Hindlimb muscle (tissue), 1 donor: Measurements from ENCODE around the gene LPO. TPM values are rescaled to one million over a fixed set of nuclear protein-coding genes. Genes with fewer than 3 reads are reported as not detected.

ENCODE experiments used
- DNase-seq: peaks from one replicate; pipeline ENCODE4 v3.0.0-alpha.2; 2013
- polyA plus RNA-seq: library from polyadenylated mRNA; unstranded; fragments of 120-200 nt; gene quantifications from one replicate; pipeline ENCODE4 v1.2.1, GENCODE V29; 2013; ENCODE audit not compliant: insufficient read length

The LPO gene
- polyA plus RNA-seq, 1 donor: 0.22 TPM

- DNase-seq: no peak
Observed at GRCh38 chr17:58229881-58230280, 8.5 kb upstream of the LPO start.

DNA sequence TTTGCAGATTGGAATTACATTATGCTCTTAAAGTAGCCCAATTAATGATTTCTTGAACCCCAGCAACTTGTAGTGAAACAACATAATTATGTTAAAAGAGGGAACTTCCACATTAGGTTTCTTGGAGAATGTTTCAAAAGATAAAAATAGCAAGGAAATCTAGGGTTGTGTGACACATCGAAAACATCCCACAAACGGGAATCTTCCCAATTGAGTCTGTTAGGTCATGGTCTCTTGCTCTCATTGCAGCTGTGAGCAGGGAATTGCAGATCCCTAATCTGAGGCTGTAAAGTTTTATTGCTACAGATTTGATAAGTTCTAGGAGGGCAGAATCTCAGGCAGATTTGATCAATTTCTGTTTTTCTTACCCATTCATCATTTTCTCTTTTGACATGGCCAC lies 6.7 kb upstream of the LPO start:
- DNase-seq: no peak

DNA sequence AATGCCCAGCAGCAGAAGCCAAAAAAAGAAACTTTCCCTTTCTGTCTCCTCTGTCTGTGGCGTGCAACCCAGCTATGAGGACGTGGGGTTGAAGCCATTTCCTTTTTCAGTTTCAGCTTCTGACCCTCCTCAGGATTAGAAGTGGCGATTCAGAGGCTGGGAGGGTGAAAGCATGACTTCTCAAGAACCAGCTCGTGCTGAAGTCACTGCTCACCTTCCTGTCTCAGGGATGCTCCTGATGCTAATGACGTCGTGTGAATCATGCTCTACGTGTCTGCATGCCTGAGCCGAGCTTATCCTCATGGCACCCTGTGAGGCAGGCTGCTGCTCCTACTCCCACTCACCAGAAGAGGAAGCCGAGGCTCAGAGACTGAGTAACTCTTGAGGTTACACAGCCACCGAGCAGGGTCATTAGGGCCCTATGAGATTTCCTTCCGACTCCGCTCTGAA lies 5.7 kb upstream of the LPO start:
- DNase-seq: no peak

DNA sequence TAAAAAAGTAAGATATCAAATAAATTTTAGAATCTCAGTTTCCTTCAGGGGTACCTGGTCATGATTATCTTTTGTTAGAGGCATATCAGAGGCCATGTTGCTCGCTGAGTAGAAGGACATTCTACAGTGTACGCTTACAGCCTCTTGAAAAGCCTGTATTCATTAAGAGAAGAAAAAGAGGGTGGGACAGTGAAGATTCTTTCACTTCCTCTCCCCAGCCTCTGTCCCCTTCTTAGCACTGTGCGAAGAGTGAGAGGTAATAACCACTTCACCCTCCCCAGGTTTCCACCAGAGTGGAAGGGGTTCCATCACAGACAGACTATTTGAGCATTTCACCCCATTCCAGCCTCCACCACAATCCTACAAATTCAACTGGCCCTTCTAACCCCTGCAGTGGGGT lies 4.8 kb upstream of the LPO start:
- no peak for DNase-seq

- DNase-seq: no peak
Observed at GRCh38 chr17:58234512-58234911, 3.9 kb upstream of the LPO start.

GRCh38 chr17:58235821-58236220 lies 2.6 kb upstream of the LPO start:
- no peak for DNase-seq

DNA sequence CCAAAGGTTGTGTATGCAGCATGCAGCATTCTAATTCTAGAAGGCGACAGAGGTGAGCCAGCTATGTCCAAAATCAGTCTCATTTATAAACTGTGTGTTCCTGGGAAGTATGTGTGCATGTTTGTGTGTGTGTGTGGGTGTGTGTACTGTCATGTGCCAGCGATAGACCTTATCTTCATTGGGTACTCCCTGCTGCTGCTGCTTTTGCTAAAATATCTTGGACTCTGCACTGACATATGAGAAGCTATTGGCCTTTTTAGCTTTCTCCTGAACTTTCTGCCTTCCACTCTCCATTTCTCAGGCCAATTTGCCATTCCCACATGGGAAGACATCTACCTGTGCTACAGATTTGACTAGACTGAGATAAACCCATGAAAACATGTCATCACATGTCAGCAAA lies 2.0 kb upstream of the LPO start:
- no peak for DNase-seq

- DNase-seq: no peak
Observed at GRCh38 chr17:58239987-58240386, 1.6 kb downstream of the LPO start.

- DNase-seq: no peak
Observed at GRCh38 chr17:58242171-58242784, 3.9 kb downstream of the LPO start.

- DNase-seq: no peak
Observed at GRCh38 chr17:58244963-58245362, 6.6 kb downstream of the LPO start.

GRCh38 chr17:58245428-58246103 lies 7.2 kb downstream of the LPO start:
- DNase-seq: no peak

DNA sequence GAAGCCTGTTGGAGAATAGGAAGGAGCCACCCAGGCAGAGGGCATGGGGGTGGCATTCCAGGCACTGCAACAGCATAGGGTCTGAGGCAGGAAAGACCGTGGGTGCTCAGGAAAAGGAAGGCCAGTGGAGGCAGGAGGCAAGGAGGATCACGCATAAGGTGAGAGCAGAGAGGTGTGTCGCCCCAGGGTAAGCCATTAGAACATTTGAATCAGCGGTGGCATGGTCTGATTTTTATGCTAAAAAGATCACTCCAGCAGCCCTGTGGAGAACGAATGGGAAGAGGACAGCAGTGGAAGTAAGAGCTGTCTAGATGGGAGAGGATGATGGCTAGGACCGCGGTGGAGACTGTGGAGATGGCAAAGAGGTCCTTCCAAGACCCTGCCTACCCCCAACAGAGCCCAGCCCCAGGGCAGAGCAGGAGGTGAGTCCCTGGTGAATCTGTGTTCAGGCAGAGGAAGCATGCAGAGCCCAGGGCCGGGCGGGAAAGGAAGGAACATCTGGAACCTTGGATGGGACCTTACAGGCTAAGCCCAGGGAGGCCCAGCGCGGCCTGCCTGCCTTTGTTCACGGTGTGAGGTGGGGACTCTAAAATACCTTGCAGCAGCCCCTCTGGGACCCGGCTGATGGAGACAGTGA lies 7.8 kb downstream of the LPO start:
- no peak for DNase-seq

DNA sequence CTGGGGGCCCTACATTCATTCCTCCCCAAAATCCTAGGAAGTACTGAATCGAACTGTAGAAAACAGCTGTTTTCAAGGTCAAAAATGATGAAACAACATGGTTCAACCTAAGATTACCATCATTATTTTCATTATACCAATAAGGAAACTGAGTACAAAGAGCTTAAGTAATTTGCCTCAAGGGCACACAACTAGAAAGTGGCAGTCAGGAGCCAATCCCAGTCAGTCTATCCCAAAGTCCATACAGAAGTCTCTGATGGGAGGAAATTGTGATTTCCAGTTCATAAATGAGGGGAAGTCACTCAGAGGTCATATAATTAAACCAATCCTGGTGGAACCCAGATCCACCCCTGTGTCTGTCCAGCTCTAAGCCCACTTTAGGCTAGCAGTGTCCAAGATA lies 8.4 kb downstream of the LPO start:
- DNase-seq: no peak

DNA sequence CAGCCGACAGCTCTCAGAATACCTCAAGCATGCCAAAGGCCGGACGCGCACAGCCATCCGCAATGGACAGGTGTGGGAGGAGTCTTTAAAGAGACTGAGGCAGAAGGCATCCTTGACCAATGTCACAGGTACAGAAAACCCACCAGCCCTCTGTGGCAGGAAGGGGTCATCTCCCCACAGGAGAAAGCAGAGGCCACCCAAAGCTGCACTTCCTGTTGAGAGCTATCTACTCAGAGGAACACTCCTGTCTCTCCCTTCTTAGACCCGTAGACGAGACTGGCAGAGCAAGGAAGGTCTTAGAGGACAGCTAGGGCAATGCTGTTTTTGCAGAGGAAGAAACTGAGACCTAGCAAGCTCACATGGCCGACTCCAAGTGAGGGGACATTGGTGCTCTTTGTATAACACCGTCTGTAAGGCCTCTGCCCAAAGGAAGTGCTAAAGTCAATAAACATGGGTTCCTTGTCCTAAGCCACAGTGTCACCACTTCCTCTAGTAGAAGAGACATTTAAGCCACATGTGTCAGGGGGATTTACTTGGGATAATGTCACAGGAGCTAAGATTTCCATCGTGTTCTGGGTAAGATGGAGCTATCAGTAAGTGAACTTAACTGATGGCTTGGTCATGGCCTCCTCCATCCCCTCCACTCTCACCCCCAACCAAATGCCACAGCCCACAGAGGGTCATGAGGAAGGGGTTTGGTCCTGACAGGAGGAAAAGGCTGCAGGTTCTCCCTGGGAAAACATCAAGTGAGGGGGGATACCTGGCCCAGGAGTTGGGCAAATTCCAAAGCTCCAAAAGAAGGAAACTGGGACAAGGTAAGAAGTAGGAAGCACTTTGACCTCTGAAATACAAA lies 9.4 kb downstream of the LPO start:
- DNase-seq: no peak

GRCh38 chr17:58248955-58249269 lies 10.5 kb downstream of the LPO start:
- no peak for DNase-seq

- DNase-seq: peak; percentile 76
Observed at GRCh38 chr17:58249270-58250133, 11.1 kb downstream of the LPO start.

DNA sequence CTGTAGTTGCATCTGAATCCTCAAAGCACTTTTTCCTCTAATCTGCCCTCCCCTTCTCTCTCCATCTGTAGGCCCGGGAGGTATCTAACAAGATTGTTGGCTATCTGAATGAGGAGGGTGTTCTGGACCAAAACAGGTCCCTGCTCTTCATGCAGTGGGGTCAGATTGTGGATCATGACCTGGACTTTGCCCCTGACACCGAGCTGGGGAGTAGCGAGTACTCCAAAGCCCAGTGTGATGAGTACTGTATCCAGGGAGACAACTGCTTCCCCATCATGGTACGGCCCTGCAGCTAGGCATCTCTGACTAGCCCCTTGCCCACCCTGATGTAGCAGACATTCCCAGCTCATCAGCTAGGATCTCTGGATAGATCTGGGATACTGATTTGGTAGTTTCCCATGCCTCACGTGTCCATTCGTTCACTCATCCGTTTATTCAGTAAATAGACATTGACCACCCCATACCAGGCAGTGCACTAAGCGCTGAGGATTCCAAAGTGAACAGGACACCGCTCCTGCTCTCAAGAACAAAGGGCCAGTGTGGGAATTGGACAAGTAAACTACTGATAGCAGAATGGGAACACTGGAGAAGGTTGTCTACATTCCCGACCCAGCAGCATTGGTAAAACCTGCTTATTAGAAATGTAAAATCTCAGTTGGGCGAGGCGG lies 12.1 kb downstream of the LPO start:
- no peak for DNase-seq

GRCh38 chr17:58252141-58252540 lies 13.8 kb downstream of the LPO start:
- DNase-seq: no peak

GRCh38 chr17:58253082-58253481 lies 14.7 kb downstream of the LPO start:
- DNase-seq: no peak

- no peak for DNase-seq
Observed at GRCh38 chr17:58254803-58255202, 16.4 kb downstream of the LPO start.

- DNase-seq: no peak
Observed at GRCh38 chr17:58262149-58262548, 23.8 kb downstream of the LPO start.

- DNase-seq: no peak
Observed at GRCh38 chr17:58263773-58264172, 25.4 kb downstream of the LPO start.
